Nephron (organoid): ENCODE data around the gene NARS2.
"Not testable (repeated sequence)": the region's sequence is repeated elsewhere in the genome, so short reads cannot be mapped to it uniquely, and the experiment has no call there.

Experiments used
- H3K27ac Mint-ChIP-seq, 3 experiments: 2 replicates each; pipeline ENCODE4 v1.8.0; 2020; ENCODE audit warnings: mixed read lengths in 3 of 3, mild to moderate bottlenecking in 2 of 3, moderate library complexity in 1 of 3
- H3K27me3 Mint-ChIP-seq: 2 replicates; pipeline ENCODE4 v1.8.0; 2021; ENCODE audit warnings: low read depth, mild to moderate bottlenecking, moderate library complexity, mixed read lengths
- H3K36me3 Mint-ChIP-seq: 2 replicates; pipeline ENCODE4 v1.8.0; 2020; ENCODE audit warnings: low read depth, mixed read lengths
- H3K4me1 Mint-ChIP-seq: 2 replicates; pipeline ENCODE4 v1.8.0; 2020; ENCODE audit warnings: mixed read lengths
- H3K4me3 Mint-ChIP-seq, 3 experiments: 2 replicates each; pipeline ENCODE4 v1.8.0; 2020; ENCODE audit warnings: mild to moderate bottlenecking in 3 of 3, mixed read lengths in 3 of 3, moderate library complexity in 2 of 3
- H3K9me3 Mint-ChIP-seq: 2 replicates; pipeline ENCODE4 v1.8.0; 2020; ENCODE audit warnings: mixed read lengths
- TF ChIP-seq, protein P1 (sequence below), 3 experiments: fragments of 200-600 bp; sonication (generic); IDR thresholded peaks; one replicate each; pipeline ENCODE4 v1.5.0; 2021; ENCODE audit warnings: antibody characterized with exemption in 3 of 3; ENCODE audit not compliant: unreplicated experiment in 3 of 3

NARS2 gene

DNA sequence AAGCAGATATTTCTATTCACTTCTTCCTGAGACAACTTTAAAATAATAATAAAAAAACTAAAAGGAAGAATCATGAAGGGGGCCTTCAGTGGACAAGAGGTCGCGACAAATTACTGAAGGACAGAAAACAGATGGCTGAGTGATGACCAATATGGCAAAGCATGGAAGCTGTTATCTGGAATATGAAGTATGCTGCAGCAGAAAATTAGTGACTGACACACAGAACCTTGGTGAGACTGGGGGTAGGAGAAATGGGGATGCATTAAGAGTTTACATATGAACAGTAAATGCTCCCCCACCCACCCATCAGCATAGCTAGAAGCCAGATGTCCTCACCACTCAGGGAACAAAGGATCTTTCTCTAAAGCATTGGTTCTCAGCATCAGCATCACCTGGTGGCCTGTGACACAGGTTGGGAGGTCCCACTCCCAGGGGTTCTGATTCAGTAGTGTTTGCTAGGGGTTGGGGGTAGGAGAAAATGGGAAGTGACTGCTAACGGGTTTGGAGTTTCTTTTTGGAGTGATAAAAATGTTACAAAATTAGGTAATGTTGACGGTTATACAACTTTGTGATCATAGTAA, 59.7 kb downstream of the NARS2 start:
- no peaks in the 10 kb centered on the region for H3K27me3 Mint-ChIP-seq
- H3K4me3 Mint-ChIP-seq, result no peak overlapping the region
- H3K4me1 Mint-ChIP-seq, result no peaks in the 10 kb centered on the region
- peaks cover 46% of the 10 kb centered on the region for H3K36me3 Mint-ChIP-seq
- no peak overlapping the region for H3K27ac Mint-ChIP-seq
- H3K9me3 Mint-ChIP-seq, result peaks cover 14% of the 10 kb centered on the region
- TF ChIP-seq, protein P1, sequence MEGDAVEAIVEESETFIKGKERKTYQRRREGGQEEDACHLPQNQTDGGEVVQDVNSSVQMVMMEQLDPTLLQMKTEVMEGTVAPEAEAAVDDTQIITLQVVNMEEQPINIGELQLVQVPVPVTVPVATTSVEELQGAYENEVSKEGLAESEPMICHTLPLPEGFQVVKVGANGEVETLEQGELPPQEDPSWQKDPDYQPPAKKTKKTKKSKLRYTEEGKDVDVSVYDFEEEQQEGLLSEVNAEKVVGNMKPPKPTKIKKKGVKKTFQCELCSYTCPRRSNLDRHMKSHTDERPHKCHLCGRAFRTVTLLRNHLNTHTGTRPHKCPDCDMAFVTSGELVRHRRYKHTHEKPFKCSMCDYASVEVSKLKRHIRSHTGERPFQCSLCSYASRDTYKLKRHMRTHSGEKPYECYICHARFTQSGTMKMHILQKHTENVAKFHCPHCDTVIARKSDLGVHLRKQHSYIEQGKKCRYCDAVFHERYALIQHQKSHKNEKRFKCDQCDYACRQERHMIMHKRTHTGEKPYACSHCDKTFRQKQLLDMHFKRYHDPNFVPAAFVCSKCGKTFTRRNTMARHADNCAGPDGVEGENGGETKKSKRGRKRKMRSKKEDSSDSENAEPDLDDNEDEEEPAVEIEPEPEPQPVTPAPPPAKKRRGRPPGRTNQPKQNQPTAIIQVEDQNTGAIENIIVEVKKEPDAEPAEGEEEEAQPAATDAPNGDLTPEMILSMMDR (IDR thresholded peaks at IDR 0.05; ENCODE audit: unreplicated experiment in 3 of 3), result no peak

DNA sequence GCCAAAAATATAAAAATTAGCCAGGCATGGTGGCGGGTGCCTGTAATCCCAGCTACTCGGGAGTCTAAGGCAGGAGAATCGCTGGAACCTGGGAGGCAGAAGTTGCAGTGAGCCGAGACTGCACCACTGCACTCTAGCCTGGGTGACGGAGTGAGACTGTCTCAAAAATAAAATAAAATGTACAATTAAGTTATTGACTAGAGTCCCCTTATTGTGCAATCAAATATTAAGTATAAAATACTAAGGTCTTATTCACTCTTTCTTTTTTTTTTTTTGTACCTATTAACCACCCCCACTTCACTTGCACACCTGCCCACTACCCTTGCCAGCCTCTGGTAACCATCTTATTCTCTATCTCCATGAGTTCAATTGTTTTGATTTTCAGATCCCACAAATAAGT, 61.6 kb downstream of the NARS2 start:
- peaks cover 24% of the 10 kb centered on the region for H3K9me3 Mint-ChIP-seq
- H3K27me3 Mint-ChIP-seq, H3K27ac Mint-ChIP-seq, H3K4me1 Mint-ChIP-seq, H3K4me3 Mint-ChIP-seq: not testable (repeated sequence)
- peaks cover 56% of the 10 kb centered on the region for H3K36me3 Mint-ChIP-seq

DNA sequence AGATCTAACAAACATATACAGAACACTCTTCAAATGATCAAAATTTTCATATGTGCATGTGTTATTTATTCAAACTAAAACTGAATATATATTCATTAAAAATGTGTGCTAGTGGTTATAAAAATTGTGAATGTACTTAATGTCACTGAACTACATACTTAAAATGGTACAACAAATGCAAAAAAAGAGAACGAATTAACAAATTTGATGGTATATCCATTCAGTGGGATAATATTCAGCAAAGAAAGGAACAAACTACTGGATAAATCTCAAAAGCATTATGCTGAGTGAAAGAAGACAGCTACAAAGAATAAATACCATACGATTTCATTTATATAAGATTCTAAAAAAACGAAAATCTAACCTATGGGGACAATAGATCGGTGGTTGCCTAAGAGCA, 64.1 kb downstream of the NARS2 start:
- H3K4me1 Mint-ChIP-seq, result peaks cover 8% of the 10 kb centered on the region
- no peak overlapping the region for H3K4me3 Mint-ChIP-seq
- no peaks in the 10 kb centered on the region for H3K27me3 Mint-ChIP-seq
- no peak overlapping the region for H3K27ac Mint-ChIP-seq
- H3K9me3 Mint-ChIP-seq, result peaks cover 27% of the 10 kb centered on the region
- TF ChIP-seq, protein P1 (IDR thresholded peaks at IDR 0.05; ENCODE audit: unreplicated experiment in 3 of 3), result no peak
- H3K36me3 Mint-ChIP-seq, result peaks cover 59% of the 10 kb centered on the region

DNA sequence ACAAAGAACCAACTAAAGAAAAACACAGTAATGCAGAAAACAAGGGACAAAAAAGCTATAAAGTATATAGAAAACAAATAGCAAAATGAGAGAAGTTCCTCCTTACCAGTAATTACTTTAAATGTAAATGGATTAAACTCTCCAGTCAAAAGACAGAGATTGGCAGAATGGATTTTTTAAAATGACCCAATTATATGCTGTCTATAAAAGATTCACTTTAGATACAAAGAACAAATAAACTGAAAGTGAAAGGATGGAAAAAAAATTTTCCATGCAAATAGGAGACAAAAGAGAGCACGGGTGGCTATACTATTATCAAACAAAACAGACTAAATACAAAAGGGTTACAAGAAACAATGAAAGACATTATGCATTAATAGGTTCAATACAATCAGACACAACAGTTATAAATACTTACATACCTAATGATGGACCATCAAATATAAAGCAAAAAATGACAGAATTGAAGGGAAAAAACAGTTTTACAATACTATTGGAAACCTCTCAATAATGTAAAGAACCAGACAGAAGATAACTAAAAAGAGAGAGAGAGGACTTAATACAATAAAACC, 64.6 kb downstream of the NARS2 start:
- Mint-ChIP-seq H3K27me3 (no peaks in the 10 kb centered on the region), H3K36me3 (peaks cover 59% of the 10 kb centered on the region), H3K9me3 (peaks cover 27% of the 10 kb centered on the region), H3K27ac (no peak overlapping the region), H3K4me1 (peaks cover 8% of the 10 kb centered on the region), H3K4me3 (no peak overlapping the region)
- TF ChIP-seq, protein P1 (IDR thresholded peaks at IDR 0.05; ENCODE audit: unreplicated experiment in 3 of 3), result no peak

DNA sequence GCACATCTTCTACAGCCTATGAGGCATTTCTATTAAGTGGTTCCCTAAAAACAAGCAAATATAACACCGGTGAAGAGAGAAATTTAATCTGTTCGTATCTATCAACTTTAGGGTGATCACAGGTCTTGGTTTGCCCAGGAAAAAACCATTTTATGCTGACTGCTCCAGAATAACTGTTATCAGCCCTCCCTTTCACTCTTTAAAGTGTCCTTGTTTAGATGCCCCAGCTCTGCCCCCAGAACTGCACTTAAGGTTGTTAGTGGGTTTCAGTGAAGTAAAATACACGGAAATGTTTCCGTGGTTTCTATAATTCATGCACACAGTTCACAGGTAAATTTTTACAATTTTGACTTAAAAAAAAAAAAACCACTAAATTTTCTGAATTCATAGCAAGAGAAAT, 70.0 kb downstream of the NARS2 start:
- H3K27me3 Mint-ChIP-seq, result no peaks in the 10 kb centered on the region
- H3K9me3 Mint-ChIP-seq, result peaks cover 10% of the 10 kb centered on the region
- peaks cover 22% of the 10 kb centered on the region for H3K36me3 Mint-ChIP-seq
- H3K27ac Mint-ChIP-seq, result no peak overlapping the region
- no peak overlapping the region for H3K4me3 Mint-ChIP-seq
- H3K4me1 Mint-ChIP-seq, result peaks cover 8% of the 10 kb centered on the region
- TF ChIP-seq, protein P1 (IDR thresholded peaks at IDR 0.05; ENCODE audit: unreplicated experiment in 3 of 3), result no peak

DNA sequence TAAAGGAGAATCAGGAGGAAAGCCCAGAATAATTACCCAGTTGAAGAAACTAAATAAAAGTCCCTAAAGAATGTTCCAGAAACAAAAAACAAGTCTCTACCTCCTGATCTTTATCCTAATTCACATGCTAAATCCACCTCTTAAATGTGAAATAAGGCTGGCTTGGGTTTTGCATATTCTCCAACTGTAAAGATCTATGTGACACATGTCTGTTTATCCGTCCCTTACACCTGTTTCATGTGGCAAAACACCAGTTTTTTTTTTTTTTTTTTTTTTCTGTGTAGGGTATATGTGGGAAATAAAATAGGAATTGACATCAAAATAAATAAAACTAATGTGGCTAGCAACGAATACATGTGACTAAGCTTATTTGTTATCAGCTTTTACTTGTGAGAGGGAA, 70.5 kb downstream of the NARS2 start:
- Mint-ChIP-seq H3K27ac (no peak overlapping the region), H3K4me1 (peaks cover 8% of the 10 kb centered on the region), H3K9me3 (peaks cover 7% of the 10 kb centered on the region), H3K36me3 (peaks cover 17% of the 10 kb centered on the region), H3K4me3 (no peak overlapping the region), H3K27me3 (no peaks in the 10 kb centered on the region)
- TF ChIP-seq, protein P1 (IDR thresholded peaks at IDR 0.05; ENCODE audit: unreplicated experiment in 3 of 3), result no peak
